Right lobe of liver (tissue), 4 donors: Measurements from ENCODE around the gene RALY.
"Not testable (repeated sequence)": the region's sequence is repeated elsewhere in the genome, so short reads cannot be mapped to it uniquely, and the experiment has no call there.

Source experiments
- POLR2A ChIP-seq: fragments of 450-650 bp; IDR thresholded peaks from one replicate; pipeline ENCODE4 v1.6.1; 2017; ENCODE audit warnings: antibody characterized with exemption, mild to moderate bottlenecking
- TF ChIP-seq, protein P1 (sequence below), 4 donors: fragments of 200-600 bp in 3 of 4; fragments of 450-650 bp in 1 of 4; IDR thresholded peaks; one replicate each; pipeline versions ENCODE4 v1.5.1 to v1.8.0; 2016 to 2022; ENCODE audit warnings: antibody characterized with exemption in 4 of 4, mild to moderate bottlenecking in 2 of 4
- donor health status: DM: no; HTN: no; CAD: no.
- donor health status: DM: no; HTN: no; CAD: no.
- donor health status: DM: no; HTN: yes; CAD: no.

- TF ChIP-seq, protein P1, sequence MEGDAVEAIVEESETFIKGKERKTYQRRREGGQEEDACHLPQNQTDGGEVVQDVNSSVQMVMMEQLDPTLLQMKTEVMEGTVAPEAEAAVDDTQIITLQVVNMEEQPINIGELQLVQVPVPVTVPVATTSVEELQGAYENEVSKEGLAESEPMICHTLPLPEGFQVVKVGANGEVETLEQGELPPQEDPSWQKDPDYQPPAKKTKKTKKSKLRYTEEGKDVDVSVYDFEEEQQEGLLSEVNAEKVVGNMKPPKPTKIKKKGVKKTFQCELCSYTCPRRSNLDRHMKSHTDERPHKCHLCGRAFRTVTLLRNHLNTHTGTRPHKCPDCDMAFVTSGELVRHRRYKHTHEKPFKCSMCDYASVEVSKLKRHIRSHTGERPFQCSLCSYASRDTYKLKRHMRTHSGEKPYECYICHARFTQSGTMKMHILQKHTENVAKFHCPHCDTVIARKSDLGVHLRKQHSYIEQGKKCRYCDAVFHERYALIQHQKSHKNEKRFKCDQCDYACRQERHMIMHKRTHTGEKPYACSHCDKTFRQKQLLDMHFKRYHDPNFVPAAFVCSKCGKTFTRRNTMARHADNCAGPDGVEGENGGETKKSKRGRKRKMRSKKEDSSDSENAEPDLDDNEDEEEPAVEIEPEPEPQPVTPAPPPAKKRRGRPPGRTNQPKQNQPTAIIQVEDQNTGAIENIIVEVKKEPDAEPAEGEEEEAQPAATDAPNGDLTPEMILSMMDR (IDR thresholded peaks at IDR 0.05), result not testable (repeated sequence)
- not testable (repeated sequence) for TF ChIP-seq POLR2A
Measured at GRCh38 chr20:34028013-34028412, 34.3 kb downstream of the RALY start.
